GM10266 (cell line): Measurements from ENCODE around the gene PEX3.

ENCODE experiments used
- DNase-seq: peaks from one replicate; pipeline ENCODE4 v3.0.0; 2012; ENCODE audit errors: extremely low spot score
- TF ChIP-seq, protein P1 (sequence below): IDR thresholded peaks from 2 replicates; pipeline ENCODE4 v1.5.1; 2012; ENCODE audit warnings: mild to moderate bottlenecking, low read depth; ENCODE audit not compliant: control insufficient read depth, insufficient read depth; ENCODE audit errors: missing control alignments

The PEX3 gene

DNA sequence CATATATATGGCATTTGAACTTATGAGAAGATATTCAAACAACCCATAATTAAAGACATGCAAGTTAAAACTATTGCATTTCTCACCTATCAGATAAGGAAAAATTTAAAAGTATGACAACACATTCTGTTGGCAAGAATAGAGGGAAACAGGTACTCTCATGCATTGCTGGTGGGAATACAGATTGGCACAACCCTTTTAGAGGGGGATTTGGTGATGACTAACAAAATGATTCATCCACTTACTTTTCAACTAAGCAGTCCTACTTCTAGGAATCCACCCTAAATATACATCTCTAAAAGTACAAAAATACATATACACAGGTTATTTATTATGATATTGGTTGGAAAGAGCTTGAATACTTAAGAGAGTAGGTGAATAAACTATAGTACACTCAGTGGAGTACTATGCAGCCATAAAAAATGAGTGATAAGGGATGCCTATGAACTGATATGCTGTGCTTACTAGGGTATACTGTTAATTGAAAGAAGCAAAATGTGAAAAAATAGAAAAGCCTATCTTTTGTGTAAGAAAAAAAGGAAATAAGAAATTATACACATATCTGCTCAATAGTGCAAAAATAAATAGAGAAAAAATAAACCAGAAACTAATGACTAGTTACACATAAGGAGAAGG lies 42.3 kb upstream of the PEX3 start:
- TF ChIP-seq, protein P1, sequence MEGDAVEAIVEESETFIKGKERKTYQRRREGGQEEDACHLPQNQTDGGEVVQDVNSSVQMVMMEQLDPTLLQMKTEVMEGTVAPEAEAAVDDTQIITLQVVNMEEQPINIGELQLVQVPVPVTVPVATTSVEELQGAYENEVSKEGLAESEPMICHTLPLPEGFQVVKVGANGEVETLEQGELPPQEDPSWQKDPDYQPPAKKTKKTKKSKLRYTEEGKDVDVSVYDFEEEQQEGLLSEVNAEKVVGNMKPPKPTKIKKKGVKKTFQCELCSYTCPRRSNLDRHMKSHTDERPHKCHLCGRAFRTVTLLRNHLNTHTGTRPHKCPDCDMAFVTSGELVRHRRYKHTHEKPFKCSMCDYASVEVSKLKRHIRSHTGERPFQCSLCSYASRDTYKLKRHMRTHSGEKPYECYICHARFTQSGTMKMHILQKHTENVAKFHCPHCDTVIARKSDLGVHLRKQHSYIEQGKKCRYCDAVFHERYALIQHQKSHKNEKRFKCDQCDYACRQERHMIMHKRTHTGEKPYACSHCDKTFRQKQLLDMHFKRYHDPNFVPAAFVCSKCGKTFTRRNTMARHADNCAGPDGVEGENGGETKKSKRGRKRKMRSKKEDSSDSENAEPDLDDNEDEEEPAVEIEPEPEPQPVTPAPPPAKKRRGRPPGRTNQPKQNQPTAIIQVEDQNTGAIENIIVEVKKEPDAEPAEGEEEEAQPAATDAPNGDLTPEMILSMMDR: no peak
- DNase-seq: no peak

DNA sequence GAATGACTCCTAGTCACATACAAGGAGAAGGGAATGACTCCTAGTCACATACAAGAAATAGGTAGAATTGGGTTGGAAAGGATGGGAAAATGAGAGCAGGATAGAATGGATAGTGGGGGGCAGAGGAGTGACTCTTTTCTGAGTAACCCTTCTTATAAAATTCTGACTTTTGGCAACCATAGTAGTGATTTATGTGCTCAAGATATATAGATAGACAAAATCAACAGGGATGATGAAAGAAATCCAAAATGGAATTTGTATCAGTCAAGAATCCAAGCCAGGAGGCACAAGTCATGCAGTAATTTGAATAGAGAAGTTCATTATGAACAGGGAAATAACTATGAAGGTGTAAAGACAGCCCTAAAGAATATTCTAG lies 41.8 kb upstream of the PEX3 start:
- TF ChIP-seq, protein P1: no peak
- DNase-seq: no peak

GRCh38 chr6:143410859-143411270 lies 39.7 kb upstream of the PEX3 start:
- no peak for DNase-seq
- TF ChIP-seq, protein P1: no peak

DNA sequence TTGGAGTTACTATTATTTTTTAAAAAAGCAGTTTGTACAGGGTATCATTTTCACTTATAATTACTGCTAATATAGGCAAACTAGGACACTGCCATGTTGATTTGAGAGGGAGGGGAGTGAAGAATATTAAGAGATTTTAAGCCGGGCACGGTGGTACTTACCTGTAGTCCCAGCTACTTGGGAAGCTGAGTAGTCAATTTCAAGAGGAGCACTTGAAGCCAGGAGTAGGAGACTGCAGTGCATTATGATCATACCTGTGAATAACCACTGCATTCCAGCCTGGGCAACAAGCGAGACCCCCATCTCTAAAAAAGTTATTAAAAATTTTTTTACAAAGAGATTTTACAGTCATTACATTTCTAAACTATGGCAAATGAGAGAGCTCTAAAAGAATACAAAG lies 35.8 kb upstream of the PEX3 start:
- TF ChIP-seq, protein P1: no peak
- DNase-seq: no peak

DNA sequence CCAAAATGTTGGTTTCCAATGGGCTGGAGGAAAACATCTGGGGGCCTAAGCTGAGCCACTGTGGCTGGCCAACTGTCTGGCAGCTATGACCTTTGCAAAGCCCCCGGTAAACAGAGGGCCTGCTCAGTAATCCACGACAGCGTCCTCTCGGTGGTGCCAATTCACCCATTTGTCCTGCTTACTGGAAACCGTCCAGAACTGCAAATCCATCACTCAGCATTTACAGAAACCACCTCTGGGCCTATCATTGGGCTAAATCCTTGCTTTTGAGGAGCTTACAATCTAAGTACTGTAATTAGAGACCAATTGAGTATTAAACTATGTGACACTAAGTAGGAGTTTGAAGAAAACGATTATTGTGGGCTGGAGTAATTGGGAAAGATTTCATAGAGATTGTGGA lies 31.1 kb upstream of the PEX3 start:
- no peak for DNase-seq
- TF ChIP-seq, protein P1: no peak

GRCh38 chr6:143426026-143426425 lies 24.6 kb upstream of the PEX3 start:
- TF ChIP-seq, protein P1: no peak
- DNase-seq: no peak

DNA sequence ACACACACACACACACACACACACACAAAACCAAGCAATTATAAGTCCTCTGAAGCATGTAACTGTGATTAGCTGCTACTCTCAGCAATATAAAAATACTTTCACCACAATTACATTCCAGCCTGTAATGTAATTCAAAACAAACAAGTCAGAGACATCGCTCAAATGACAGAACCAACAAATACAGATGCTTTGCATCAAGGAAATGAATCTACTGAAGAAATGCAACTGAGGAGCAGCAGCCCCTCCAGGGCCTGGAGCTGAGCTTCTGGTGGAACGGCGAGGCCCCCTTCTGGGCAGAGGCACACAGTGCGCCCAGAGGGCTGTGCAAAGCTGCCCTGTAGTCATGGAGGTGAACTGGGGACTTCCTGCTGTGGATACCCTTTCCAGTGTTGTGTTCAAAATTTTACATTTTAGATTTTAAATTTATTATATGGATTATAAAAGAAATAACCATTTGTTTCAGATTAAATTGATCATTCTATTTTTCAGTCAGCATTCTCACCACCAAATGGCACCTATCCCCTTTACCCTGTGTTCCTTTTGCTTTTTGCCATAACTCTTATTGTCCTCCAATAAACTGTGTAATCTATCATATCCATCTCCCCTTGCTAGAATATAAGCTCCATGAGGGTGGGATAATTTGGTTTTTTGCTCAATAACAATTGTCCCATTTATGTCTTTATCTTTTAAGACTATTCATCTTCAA lies 23.3 kb upstream of the PEX3 start:
- DNase-seq: peak; percentile 62
- TF ChIP-seq, protein P1: peak; percentile 93
